Stimulated activated naive B cell treated with anti-CD40 and anti-IgM and Interleukin-4, amounts not matched to agents 10 μg/mL and 1 μg/mL and 100 μg/mL, for 72 hours (primary cell): ENCODE results near the gene SRBD1.
A peak's percentile ranks its signal among the peaks of the same experiment; 100 is the strongest.

Source experiments
- ATAC-seq, 2 donors: fragments of 150-1000 bp; cut with Tn5 transposase; replicated peaks; 2 replicates each; pipeline ENCODE4 v1.10.0; 2021; ENCODE audit warnings: moderate library complexity in 1 of 2
- DNase-seq: peaks from one replicate; pipeline ENCODE4 v3.0.0; 2021
- H3K27ac Mint-ChIP-seq: one replicate; pipeline ENCODE4 v1.8.0; 2022; ENCODE audit warnings: mild to moderate bottlenecking, mixed read lengths
- H3K27me3 Mint-ChIP-seq, 2 donors: one replicate each; pipeline ENCODE4 v1.8.0; 2022; ENCODE audit warnings: mixed read lengths in 2 of 2
- H3K36me3 Mint-ChIP-seq, 2 donors: one replicate each; pipeline ENCODE4 v1.8.0; 2022; ENCODE audit warnings: mixed read lengths in 2 of 2, mild to moderate bottlenecking in 1 of 2
- H3K4me1 Mint-ChIP-seq, 2 donors: one replicate each; pipeline ENCODE4 v1.8.0; 2022; ENCODE audit warnings: mixed read lengths in 2 of 2, mild to moderate bottlenecking in 1 of 2
- H3K4me3 Mint-ChIP-seq, 2 donors: one replicate each; pipeline ENCODE4 v1.8.0; 2022; ENCODE audit warnings: mild to moderate bottlenecking in 2 of 2, mixed read lengths in 2 of 2, moderate library complexity in 1 of 2
- H3K9me3 Mint-ChIP-seq, 2 donors: one replicate each; pipeline ENCODE4 v1.8.0; 2022; ENCODE audit warnings: mixed read lengths in 2 of 2, mild to moderate bottlenecking in 1 of 2

Gene SRBD1

DNA sequence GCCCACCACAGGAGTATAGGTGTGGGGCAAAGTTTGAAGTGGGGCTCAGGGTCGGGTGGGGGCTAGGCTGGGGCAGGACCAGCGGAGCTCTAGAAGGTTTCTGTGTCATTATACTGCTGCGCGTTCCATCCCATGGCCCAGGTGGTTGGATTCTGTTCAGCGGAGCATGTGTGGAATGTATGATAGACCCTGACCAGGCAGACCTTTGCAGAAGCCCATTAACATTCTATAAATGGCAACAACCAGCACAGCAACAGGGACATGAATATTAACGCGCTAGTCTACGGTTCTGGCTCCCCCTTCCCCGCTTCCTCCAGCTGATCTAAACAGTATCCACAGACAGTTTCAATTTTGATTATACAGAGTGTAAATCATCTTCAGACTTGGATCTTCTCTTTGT is 36.3 kb upstream of the SRBD1 start:
- Mint-ChIP-seq H3K27ac (no peak overlapping the region), H3K4me3 (no peak overlapping the region), H3K36me3 (peaks cover 2 to 7% of the 10 kb centered on the region in 2 donors), H3K4me1 (peaks cover 16 to 32% of the 10 kb centered on the region in 2 donors), H3K27me3 (peaks cover 6 to 10% of the 10 kb centered on the region in 2 donors), H3K9me3 (no peaks in the 10 kb centered on the region)
- ATAC-seq (no peak), DNase-seq (no peak)

DNA sequence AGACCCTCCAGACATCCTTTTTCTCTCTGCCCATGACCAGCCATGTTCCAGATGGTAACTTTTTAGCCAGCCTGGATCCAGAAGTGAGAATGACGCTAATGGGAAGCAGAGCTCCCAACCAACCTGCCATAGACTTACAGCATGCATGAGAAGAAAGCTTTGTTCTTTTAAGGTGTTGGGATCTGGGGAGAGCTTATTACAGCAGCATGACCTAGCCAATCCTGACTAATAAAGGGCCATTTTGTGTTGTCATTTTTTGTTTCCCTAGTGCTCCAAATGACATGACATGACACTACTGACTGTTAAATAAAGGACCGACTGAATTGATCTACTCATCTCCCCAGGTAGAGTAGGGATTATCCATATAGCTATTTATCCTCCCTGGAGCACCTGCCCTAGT is 35.2 kb upstream of the SRBD1 start:
- DNase-seq = no peak
- Mint-ChIP-seq H3K4me1 (peaks cover 13 to 26% of the 10 kb centered on the region in 2 donors), H3K9me3 (no peaks in the 10 kb centered on the region), H3K36me3 (peaks cover 2 to 4% of the 10 kb centered on the region in 2 donors), H3K27ac (no peak overlapping the region), H3K27me3 (peaks cover 13 to 19% of the 10 kb centered on the region in 2 donors), H3K4me3 (no peak overlapping the region)
- no peak for ATAC-seq

DNA sequence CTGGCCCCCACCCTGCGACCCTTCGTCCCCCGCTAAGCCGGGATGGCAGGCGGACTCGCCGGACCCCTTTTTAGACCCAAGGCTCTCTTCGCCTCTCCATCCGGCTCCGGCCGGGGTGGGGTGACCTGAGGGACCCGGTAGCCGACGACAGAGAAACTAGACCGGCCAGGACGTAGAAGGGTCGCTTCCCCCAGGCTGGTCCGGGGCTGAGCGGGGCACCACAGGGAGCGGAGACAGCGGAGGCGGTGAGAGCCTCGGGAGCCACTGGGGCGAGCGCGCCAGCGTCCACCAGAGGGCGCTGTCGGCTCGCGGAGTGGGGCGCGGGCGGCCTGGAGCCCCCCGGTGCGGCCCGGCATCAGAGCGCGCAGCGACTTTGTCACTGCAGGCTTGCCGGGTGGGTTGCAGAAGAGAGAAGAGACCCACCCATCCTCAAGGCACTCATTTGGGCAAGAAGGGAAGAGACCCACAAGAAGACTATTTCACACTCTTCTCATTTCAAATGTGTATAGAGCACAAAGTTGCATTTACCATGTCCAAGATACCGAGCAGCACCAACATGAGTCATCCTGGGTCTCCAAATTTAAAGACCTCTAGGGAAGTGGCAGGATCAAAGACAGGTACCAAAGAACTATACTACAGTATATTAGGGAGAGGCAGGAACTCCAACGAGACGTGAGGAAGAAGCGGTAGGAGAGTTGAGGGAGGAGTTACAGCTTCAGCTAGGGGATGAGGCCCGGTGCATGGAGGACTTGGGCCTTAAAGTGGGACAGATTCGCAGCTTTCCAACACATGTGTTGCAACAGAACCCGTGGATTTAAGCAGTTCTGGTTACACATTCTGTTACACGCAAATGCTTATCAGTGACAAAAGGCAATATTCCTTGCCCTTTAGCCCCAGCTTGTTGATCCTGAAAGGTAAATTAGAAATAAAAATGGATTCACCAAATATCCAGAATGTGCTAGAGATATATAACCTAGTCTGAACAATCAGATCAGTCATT is 32.8 kb upstream of the SRBD1 start:
- Mint-ChIP-seq H3K36me3 (no peaks in the 10 kb centered on the region), H3K9me3 (no peaks in the 10 kb centered on the region), H3K27ac (peak overlapping the region; percentile 89), H3K4me3 (peak overlapping the region; percentile 84 to 86), H3K4me1 (peaks cover 11 to 26% of the 10 kb centered on the region in 2 donors), H3K27me3 (peaks cover 13 to 19% of the 10 kb centered on the region in 2 donors)
- DNase-seq (peak; percentile 63), ATAC-seq (peak; percentile 97 to 98)

DNA sequence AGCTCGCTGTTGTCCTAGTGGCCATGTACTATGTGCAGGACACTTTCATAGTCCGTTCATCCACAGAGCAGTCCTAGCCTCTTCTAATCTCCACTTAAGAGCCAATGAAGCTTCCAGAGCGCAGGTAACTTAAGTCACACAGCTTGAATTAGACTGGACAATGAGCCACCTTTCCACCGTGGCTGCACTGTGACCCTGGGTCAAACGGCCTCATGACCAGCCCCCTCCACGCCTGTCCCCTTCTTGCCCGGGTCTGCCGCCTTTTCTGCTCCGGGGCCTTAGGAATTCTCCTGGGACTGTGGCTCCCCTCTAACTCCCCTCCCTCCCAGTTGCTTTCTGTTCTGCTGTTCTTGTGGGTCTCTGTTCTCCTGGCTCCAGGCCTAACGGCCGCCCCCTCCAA is 32.0 kb upstream of the SRBD1 start:
- Mint-ChIP-seq H3K36me3 (no peaks in the 10 kb centered on the region), H3K27me3 (peaks cover 13 to 19% of the 10 kb centered on the region in 2 donors), H3K9me3 (no peaks in the 10 kb centered on the region), H3K27ac (peak overlapping the region; percentile 89), H3K4me3 (peak overlapping the region; percentile 84 to 86), H3K4me1 (peaks cover 11 to 23% of the 10 kb centered on the region in 2 donors)
- ATAC-seq (peak; percentile 10 to 16), DNase-seq (no peak)

DNA sequence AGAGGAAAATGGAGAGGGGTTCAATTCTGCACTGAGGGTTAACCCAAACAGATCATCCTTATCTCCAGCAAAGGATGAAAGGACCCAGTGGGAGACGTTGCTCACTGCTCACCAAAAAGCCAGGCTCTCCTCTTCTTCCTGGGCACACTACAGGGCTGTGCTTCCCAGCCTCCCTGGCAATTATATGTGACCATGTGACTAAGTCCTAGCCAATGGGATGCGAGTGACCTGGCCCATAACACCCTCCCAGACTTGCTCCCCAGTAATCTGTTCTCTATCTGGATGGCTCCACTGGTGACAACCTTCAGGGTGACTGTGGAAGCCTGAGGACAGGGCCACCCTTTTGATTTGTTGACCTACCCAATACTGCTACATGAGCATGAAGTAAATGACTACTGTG is 29.5 kb upstream of the SRBD1 start:
- no peaks in the 10 kb centered on the region for H3K36me3 Mint-ChIP-seq
- H3K27ac Mint-ChIP-seq = no peak overlapping the region
- DNase-seq (no peak), ATAC-seq (no peak)
- peaks cover 21 to 25% of the 10 kb centered on the region in 2 donors for H3K27me3 Mint-ChIP-seq
- H3K4me3 Mint-ChIP-seq = no peak overlapping the region
- H3K4me1 Mint-ChIP-seq = peaks cover 14 to 21% of the 10 kb centered on the region in 2 donors
- no peaks in the 10 kb centered on the region for H3K9me3 Mint-ChIP-seq

DNA sequence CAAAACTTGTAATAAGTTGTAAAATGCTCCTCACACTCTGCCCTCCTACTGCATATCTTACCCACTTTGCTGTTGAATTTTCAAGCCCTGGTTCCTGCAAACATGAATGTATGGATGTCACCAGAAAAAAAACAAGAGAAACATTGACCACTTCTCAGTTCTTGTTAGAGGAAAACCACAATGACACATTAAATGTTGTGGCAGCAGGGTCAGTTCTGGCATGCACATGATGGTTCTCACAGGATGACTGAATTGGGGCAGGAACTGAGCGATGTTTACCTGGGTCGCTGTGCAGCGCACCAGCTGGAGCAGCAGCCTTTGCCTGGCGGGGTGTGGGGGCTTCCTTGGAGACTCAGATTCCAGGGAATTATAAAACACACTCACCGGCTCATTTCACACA is 26.4 kb upstream of the SRBD1 start:
- H3K27ac Mint-ChIP-seq = peak overlapping the region; percentile 57
- H3K4me3 Mint-ChIP-seq = no peak overlapping the region
- H3K9me3 Mint-ChIP-seq = no peaks in the 10 kb centered on the region
- ATAC-seq (peak; percentile 96 to 97), DNase-seq (peak; percentile 21)
- H3K4me1 Mint-ChIP-seq = peaks cover 6 to 8% of the 10 kb centered on the region in 2 donors
- H3K27me3 Mint-ChIP-seq = peaks cover 15 to 19% of the 10 kb centered on the region in 2 donors
- no peaks in the 10 kb centered on the region for H3K36me3 Mint-ChIP-seq

DNA sequence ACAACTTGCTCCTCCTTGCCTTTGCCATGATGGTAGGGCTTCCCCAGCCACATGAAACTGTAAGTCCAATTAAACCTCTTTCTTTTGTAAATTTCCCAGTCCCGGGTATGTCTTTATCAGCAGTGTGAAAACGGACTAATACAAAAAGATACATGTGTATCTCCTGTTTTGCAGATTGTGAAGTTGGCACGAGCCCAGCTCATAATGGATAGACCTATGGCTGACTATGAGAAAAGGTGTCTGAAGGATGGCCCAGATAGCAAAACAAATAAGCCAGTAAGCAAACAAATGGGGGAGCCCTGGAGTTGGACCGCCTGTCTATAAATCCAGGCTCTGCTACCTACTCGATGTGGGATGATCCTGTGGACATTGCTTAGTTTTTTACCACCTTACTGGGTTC is 24.9 kb upstream of the SRBD1 start:
- ATAC-seq (no peak), DNase-seq (no peak)
- Mint-ChIP-seq H3K9me3 (no peaks in the 10 kb centered on the region), H3K36me3 (no peaks in the 10 kb centered on the region), H3K4me1 (peaks cover 6 to 8% of the 10 kb centered on the region in 2 donors), H3K27me3 (peaks cover 11 to 20% of the 10 kb centered on the region in 2 donors), H3K27ac (no peak overlapping the region), H3K4me3 (no peak overlapping the region)

DNA sequence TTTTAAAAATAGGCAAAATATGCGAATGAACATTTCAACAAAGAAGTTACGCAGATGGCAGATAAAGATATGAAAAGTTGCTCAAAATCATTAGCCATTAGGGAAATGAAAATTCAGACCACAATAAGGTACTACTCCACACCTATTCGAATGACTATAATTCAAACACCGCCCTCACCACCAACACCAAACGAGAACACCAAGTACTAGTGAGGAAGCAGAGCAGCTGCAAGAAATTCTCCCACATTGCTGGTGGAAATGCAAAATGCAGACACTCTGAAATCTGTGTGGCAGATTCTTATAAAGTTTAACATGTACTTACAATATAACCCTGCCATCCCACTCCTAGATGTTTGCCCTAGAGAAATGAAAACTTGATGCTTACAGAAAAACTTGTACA is 23.2 kb upstream of the SRBD1 start:
- Mint-ChIP-seq H3K4me1 (peaks cover 6 to 8% of the 10 kb centered on the region in 2 donors), H3K27me3 (peaks cover 12 to 20% of the 10 kb centered on the region in 2 donors), H3K36me3 (no peaks in the 10 kb centered on the region), H3K27ac (no peak overlapping the region), H3K9me3 (no peaks in the 10 kb centered on the region), H3K4me3 (no peak overlapping the region)
- ATAC-seq = no peak
- DNase-seq = no peak

DNA sequence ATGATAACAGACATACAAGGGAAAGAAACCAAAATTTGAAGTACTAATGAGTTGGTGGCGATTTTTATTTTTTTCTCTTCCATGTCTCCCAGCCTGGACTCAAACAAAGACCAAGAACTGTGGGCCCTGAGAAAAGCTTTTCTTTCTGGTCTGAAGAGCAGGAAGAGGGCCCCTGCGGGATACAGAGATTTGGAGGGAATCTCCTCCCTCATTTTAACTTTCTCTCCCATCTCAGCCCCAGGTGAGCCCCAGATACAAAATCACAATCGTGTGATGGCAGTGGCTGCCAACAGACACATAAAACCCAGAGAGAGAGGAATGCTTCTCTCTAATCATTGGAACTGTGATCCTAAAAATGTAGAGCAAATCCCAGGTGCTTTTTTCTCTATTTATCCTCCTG is 20.9 kb upstream of the SRBD1 start:
- no peaks in the 10 kb centered on the region for H3K9me3 Mint-ChIP-seq
- H3K36me3 Mint-ChIP-seq = no peaks in the 10 kb centered on the region
- H3K27ac Mint-ChIP-seq = no peak overlapping the region
- ATAC-seq (no peak), DNase-seq (no peak)
- no peak overlapping the region for H3K4me3 Mint-ChIP-seq
- H3K4me1 Mint-ChIP-seq = no peaks in the 10 kb centered on the region
- peaks cover 7 to 16% of the 10 kb centered on the region in 2 donors for H3K27me3 Mint-ChIP-seq

DNA sequence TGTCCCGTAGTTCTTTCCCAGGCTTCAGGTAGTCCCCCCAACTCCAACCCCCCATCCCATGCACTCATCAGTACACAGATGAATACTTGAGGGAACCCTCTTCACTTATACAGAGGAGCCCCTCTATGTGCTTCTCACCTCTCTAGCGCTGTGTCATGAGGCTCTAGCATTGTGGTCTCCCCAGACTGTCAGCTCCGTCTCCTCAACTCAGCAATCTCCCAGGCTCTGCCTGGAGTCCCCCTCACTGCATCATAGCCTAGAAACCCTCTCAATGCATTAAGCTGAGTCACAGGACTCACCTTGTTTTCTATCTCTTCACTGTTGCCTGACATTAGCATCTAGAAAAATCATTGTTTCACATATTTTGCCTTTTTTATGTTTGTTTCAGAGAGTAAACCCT is 20.3 kb upstream of the SRBD1 start:
- ATAC-seq = no peak
- no peak overlapping the region for H3K4me3 Mint-ChIP-seq
- DNase-seq = no peak
- H3K36me3 Mint-ChIP-seq = no peaks in the 10 kb centered on the region
- no peak overlapping the region for H3K27ac Mint-ChIP-seq
- no peaks in the 10 kb centered on the region for H3K4me1 Mint-ChIP-seq
- H3K27me3 Mint-ChIP-seq = peaks cover 7 to 16% of the 10 kb centered on the region in 2 donors
- H3K9me3 Mint-ChIP-seq = no peaks in the 10 kb centered on the region

DNA sequence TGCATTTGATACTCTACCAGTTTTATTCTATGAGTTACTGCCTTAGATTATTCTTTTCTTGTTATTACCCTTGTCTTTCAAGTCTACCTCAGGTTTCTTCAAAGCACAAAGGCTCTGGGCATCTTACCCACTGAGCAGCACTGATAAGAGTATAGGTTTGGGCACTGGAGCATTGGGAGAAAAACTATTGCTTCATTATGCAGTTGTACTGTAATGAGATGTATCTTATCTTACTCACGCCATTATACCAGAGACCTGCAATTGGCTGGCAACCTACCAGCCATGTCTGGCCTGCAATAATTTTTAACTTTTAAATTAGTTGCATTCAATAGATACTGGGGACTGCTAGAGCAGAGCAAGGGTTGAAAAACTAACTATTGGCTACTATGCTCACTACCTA is 18.9 kb upstream of the SRBD1 start:
- DNase-seq (no peak), ATAC-seq (no peak)
- H3K9me3 Mint-ChIP-seq = no peaks in the 10 kb centered on the region
- H3K27me3 Mint-ChIP-seq = peaks cover 7 to 16% of the 10 kb centered on the region in 2 donors
- H3K4me3 Mint-ChIP-seq = no peak overlapping the region
- no peaks in the 10 kb centered on the region for H3K4me1 Mint-ChIP-seq
- H3K27ac Mint-ChIP-seq = no peak overlapping the region
- no peaks in the 10 kb centered on the region for H3K36me3 Mint-ChIP-seq

DNA sequence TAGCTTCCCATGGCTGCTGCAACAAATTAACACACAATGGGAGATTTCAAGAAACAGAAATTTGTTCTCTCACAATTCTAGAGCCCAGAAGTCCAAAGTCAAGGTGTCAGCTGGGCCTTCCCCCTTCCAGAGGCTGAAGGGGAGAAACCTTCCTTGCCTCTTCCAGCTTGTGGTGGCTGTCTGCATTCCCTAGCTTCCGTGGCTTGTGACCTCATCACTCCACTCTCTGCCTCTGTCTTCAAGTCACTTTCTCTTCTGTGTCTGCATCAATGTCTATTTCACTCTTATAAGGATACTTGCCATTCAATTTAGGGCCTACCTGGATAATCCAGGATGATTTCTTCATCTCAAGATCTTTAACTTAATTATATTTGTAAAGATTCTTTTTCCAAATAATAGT is 16.8 kb upstream of the SRBD1 start:
- Mint-ChIP-seq H3K27ac (no peak overlapping the region), H3K4me1 (no peaks in the 10 kb centered on the region), H3K4me3 (no peak overlapping the region), H3K27me3 (peaks cover 7 to 20% of the 10 kb centered on the region in 2 donors), H3K36me3 (no peaks in the 10 kb centered on the region), H3K9me3 (no peaks in the 10 kb centered on the region)
- DNase-seq (no peak), ATAC-seq (no peak)

DNA sequence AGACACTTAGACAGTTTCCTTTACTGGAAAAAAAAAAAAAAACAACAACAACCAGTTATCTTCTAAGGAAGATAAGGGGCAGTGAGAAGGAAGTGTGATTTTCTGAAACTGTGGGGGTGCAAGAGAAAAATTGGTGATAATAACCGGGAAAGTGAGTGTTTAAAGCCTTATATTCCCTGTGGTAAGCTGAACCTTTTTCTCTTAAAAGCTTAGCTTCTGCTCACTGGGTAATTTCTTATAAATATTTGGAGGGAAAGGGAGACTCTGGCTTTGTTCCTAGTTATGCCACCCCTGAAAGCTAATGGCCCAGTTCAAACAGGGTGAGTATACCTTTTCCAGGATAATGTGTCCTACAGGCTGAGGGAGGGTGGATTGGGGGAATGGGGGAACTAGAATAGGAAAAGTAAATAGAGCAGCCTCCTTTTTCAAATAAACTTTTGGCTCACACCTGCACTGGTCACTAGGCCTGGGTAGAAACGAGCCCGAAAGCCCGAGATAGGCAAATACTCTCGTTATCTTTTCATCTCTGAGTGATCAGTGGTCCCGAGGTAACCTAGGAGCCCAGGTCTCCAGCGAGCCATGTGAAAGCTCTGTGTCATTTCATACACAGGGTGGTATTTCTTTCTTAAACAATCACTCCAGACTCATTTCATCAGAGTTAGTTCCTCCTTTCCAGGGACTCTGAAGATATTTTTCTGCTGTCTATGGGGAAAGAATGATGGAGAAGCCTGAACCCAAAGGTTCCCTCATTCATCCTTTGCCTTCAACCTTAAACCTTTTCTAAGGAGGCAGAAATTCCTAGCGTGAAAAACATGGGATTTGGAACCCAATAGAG is 15.5 kb upstream of the SRBD1 start:
- no peak for DNase-seq
- Mint-ChIP-seq H3K36me3 (no peaks in the 10 kb centered on the region), H3K4me1 (no peaks in the 10 kb centered on the region), H3K4me3 (no peak overlapping the region), H3K27me3 (peaks cover 7 to 13% of the 10 kb centered on the region in 2 donors), H3K27ac (no peak overlapping the region), H3K9me3 (no peaks in the 10 kb centered on the region)
- ATAC-seq = no peak

DNA sequence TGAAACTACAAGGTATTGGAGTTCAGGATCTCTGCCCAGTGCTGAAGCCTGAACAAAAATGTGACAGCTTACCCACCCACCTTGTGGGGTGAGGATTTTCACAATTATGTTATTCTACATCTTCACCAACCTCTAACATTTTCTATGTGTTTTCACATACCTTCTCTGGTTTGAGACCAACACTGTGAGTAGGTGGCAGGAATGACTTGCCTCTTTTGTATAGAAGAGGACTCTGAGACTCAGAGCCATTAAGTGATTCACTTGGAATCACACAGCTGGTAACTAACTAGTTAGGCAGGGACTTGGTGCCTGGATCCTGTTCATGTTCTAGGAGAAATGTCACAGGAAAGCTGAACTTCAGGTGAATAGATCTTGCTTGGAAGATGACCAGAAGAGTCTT is 14.8 kb upstream of the SRBD1 start:
- Mint-ChIP-seq H3K27ac (no peak overlapping the region), H3K4me1 (no peaks in the 10 kb centered on the region), H3K4me3 (no peak overlapping the region), H3K27me3 (peaks cover 0 to 8% of the 10 kb centered on the region in 2 donors), H3K9me3 (no peaks in the 10 kb centered on the region), H3K36me3 (no peaks in the 10 kb centered on the region)
- no peak for ATAC-seq
- no peak for DNase-seq
